Effector memory CD8-positive, alpha-beta T cell (primary cell): ENCODE measurements around the gene INPP4B.

Experiments used
- ATAC-seq: fragments of 150-1000 bp; cut with Tn5 transposase; replicated peaks from 2 replicates; pipeline ENCODE4 v1.10.0; 2021; ENCODE audit warnings: mild to moderate bottlenecking, moderate library complexity
- DNase-seq, 3 experiments: peaks; one replicate each; pipeline ENCODE4 v3.0.0; 2021
- H3K27ac Mint-ChIP-seq, 2 donors: one replicate each; pipeline ENCODE4 v1.8.0; 2022; ENCODE audit warnings: mild to moderate bottlenecking in 2 of 2, mixed read lengths in 2 of 2, moderate library complexity in 2 of 2
- H3K27me3 Mint-ChIP-seq, 2 donors: one replicate each; pipeline ENCODE4 v1.8.0; 2022; ENCODE audit warnings: mixed read lengths in 2 of 2
- H3K36me3 Mint-ChIP-seq: one replicate; pipeline ENCODE4 v1.8.0; 2022; ENCODE audit warnings: mild to moderate bottlenecking, moderate library complexity, mixed read lengths; ENCODE audit not compliant: insufficient read depth
- H3K4me1 Mint-ChIP-seq, 2 donors: one replicate each; pipeline ENCODE4 v1.8.0; 2022; ENCODE audit warnings: low read depth in 2 of 2, mixed read lengths in 2 of 2
- H3K4me3 Mint-ChIP-seq, 2 donors: one replicate each; pipeline ENCODE4 v1.8.0; 2022; ENCODE audit warnings: mild to moderate bottlenecking in 2 of 2, mixed read lengths in 2 of 2, moderate library complexity in 2 of 2
- H3K9me3 Mint-ChIP-seq, 2 donors: one replicate each; pipeline ENCODE4 v1.8.0; 2022; ENCODE audit warnings: mixed read lengths in 2 of 2

The INPP4B gene

GRCh38 chr4:142036795-142037583 lies 809.1 kb downstream of the INPP4B start:
- Mint-ChIP-seq H3K36me3 (peaks cover 2% of the 10 kb centered on the region), H3K4me1 (peaks cover 16 to 19% of the 10 kb centered on the region in 2 donors)

GRCh38 chr4:142035566-142035965 lies 810.5 kb downstream of the INPP4B start:
- H3K4me1 Mint-ChIP-seq: peaks cover 11 to 21% of the 10 kb centered on the region in 2 donors
- DNase-seq (no peak), ATAC-seq (no peak)
- peaks cover 2% of the 10 kb centered on the region for H3K36me3 Mint-ChIP-seq
- H3K4me3 Mint-ChIP-seq: no peak overlapping the region
- no peaks in the 10 kb centered on the region for H3K27me3 Mint-ChIP-seq
- H3K9me3 Mint-ChIP-seq: no peaks in the 10 kb centered on the region
- H3K27ac Mint-ChIP-seq: no peak overlapping the region

More at GRCh38 chr4:142036795-142037583, 809.1 kb downstream of the INPP4B start:
- Mint-ChIP-seq H3K4me3 (no peak overlapping the region), H3K9me3 (no peaks in the 10 kb centered on the region), H3K27me3 (no peaks in the 10 kb centered on the region), H3K27ac (peak overlapping the region in 1 of 2 donors; percentile 30)
- no peak for ATAC-seq
- DNase-seq: no peak

- no peaks in the 10 kb centered on the region for H3K27me3 Mint-ChIP-seq
- ATAC-seq: no peak
- H3K27ac Mint-ChIP-seq: peak overlapping the region in 1 of 2 donors; percentile 35
- H3K4me3 Mint-ChIP-seq: no peak overlapping the region
- no peaks in the 10 kb centered on the region for H3K9me3 Mint-ChIP-seq
- H3K4me1 Mint-ChIP-seq: peaks cover 4 to 18% of the 10 kb centered on the region in 2 donors
- H3K36me3 Mint-ChIP-seq: peaks cover 6% of the 10 kb centered on the region
- no peak for DNase-seq
Measured at GRCh38 chr4:142034101-142034500, 812.0 kb downstream of the INPP4B start.

- no peaks in the 10 kb centered on the region for H3K9me3 Mint-ChIP-seq
- H3K27ac Mint-ChIP-seq: peak overlapping the region in 1 of 2 donors; percentile 11
- H3K27me3 Mint-ChIP-seq: no peaks in the 10 kb centered on the region
- H3K4me3 Mint-ChIP-seq: no peak overlapping the region
- peaks cover 0 to 11% of the 10 kb centered on the region in 2 donors for H3K4me1 Mint-ChIP-seq
- peaks cover 15% of the 10 kb centered on the region for H3K36me3 Mint-ChIP-seq
- no peak for ATAC-seq
- DNase-seq: no peak
Measured at GRCh38 chr4:142030010-142030409, 816.1 kb downstream of the INPP4B start.

DNA sequence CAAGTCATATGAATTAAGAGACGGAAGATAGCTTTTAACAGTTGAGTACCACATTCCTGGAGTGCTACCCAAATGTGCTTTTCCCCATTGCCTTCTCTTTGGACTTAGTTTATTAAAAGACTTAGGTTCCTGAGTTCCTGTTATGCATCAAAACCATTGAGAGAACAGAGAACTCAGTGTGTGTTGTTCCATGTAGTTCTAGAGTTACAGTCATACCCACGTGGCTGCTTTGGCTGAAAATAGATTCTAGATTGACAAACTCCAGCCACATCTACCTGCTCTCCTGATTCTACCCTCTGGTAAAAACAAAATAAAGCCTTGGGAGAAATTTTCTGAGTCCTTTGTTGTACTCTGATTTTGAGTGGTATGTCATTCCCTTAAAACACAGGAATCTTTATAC lies 824.3 kb downstream of the INPP4B start:
- H3K36me3 Mint-ChIP-seq: no peaks in the 10 kb centered on the region
- H3K27me3 Mint-ChIP-seq: no peaks in the 10 kb centered on the region
- no peak overlapping the region for H3K4me3 Mint-ChIP-seq
- no peaks in the 10 kb centered on the region for H3K9me3 Mint-ChIP-seq
- DNase-seq: no peak
- H3K4me1 Mint-ChIP-seq: no peaks in the 10 kb centered on the region
- ATAC-seq: no peak
- no peak overlapping the region for H3K27ac Mint-ChIP-seq

DNA sequence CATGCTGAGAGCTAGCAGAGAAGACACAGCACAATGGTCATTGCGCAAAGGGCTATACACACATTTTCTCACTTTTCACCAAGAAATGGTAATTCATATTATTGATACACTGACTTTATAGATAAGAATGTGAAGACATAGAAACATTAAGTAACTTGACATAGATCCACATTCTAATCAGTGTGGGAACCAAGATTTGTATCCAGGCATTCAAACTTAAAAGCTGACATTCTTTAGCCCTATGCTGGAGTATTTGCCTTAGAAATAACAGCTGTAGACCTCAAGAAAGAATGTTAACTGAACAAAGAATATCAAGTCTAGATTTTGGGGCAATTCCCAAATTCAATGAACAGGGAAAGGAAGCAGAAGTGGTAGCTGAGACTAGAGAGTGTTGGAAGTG lies 824.9 kb downstream of the INPP4B start:
- Mint-ChIP-seq H3K36me3 (no peaks in the 10 kb centered on the region), H3K9me3 (no peaks in the 10 kb centered on the region), H3K4me3 (no peak overlapping the region), H3K27ac (no peak overlapping the region), H3K4me1 (no peaks in the 10 kb centered on the region), H3K27me3 (no peaks in the 10 kb centered on the region)
- no peak for ATAC-seq
- DNase-seq: no peak

GRCh38 chr4:142016031-142016430 lies 830.1 kb downstream of the INPP4B start:
- no peak for DNase-seq
- no peak for ATAC-seq
- Mint-ChIP-seq H3K27me3 (peaks cover 19 to 26% of the 10 kb centered on the region in 2 donors), H3K4me3 (no peak overlapping the region), H3K9me3 (no peaks in the 10 kb centered on the region), H3K4me1 (no peaks in the 10 kb centered on the region), H3K27ac (no peak overlapping the region), H3K36me3 (no peaks in the 10 kb centered on the region)

DNA sequence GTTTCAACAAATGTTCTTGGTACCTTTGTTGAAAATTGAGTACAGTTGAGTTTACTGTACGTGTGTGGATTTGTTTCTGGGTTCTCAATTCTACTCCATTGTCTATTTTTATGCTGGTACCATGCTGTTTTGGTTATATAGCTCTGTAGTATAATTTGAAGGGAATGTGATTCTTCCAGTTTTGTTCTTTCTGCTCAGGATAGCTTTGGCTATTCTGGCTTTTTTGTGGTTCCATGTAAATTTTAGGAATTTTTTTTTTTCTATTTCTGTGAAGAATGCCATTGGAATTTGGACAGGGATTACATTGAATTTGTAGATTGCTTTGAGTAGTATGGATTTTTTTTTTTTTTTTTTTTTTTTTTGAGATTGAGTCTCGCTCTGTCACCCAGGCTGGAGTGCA lies 836.4 kb downstream of the INPP4B start:
- H3K4me1 Mint-ChIP-seq: no peaks in the 10 kb centered on the region
- ATAC-seq (no peak), DNase-seq (no peak)
- H3K4me3 Mint-ChIP-seq: no peak overlapping the region
- H3K36me3 Mint-ChIP-seq: no peaks in the 10 kb centered on the region
- peaks cover 0 to 3% of the 10 kb centered on the region in 2 donors for H3K9me3 Mint-ChIP-seq
- H3K27ac Mint-ChIP-seq: no peak overlapping the region
- H3K27me3 Mint-ChIP-seq: peaks cover 29 to 30% of the 10 kb centered on the region in 2 donors

DNA sequence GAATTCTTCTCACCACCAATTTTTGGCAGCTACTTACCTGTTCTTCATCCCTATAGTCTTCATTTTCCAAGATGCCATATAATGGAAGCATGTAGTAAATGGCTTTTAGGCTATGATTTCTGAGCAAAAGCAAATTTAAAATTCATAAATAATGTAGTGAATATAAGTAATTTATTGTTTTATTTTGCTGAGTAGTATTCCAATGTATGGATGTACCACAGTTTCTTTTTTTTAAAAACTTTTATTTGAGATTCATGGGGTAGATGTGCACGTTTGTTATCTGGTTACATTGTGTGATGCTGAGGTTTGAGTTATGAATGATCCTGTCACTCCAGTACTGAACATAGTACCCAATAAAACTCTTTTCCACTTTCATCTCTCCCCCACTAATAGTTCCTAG lies 840.6 kb downstream of the INPP4B start:
- Mint-ChIP-seq H3K4me3 (no peak overlapping the region), H3K4me1 (no peaks in the 10 kb centered on the region), H3K27ac (no peak overlapping the region), H3K9me3 (peaks cover 0 to 3% of the 10 kb centered on the region in 2 donors), H3K27me3 (peaks cover 11 to 15% of the 10 kb centered on the region in 2 donors), H3K36me3 (no peaks in the 10 kb centered on the region)
- DNase-seq: no peak
- ATAC-seq: no peak

DNA sequence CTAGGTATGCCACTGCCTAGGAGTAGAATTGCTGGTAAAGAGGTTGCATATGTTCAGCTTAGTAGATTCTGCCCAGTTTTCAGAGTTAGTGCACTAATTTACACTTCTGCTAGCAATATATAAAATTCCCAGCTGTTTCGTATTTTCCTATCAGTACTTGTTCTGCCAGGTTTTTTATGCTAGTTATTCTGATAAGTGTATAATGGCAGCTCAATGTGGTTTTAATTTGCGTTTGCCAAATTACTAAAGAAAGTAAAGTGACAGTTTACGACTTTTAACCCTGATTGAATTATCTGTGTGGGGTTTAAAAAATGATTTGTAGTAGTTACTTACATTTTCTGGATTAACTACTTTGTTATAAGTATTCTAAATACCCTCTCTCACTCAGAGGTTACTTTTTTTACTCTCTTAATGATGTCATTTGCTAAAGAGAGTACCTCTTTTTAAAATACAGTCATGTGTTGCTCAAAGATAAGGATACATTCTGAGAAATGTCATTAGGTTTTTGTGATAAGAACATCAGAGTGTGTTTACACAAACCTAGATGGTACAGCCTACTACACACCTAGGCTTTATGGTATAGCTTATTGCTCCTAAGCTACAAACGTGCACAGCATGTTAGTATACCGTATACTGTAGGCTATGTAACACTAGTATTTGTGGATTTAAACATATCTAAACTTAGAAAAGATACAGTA lies 846.5 kb downstream of the INPP4B start:
- Mint-ChIP-seq H3K9me3 (peaks cover 0 to 3% of the 10 kb centered on the region in 2 donors), H3K36me3 (no peaks in the 10 kb centered on the region), H3K27me3 (peaks cover 17 to 26% of the 10 kb centered on the region in 2 donors), H3K4me1 (no peaks in the 10 kb centered on the region), H3K4me3 (no peak overlapping the region), H3K27ac (no peak overlapping the region)
- no peak for ATAC-seq
- no peak for DNase-seq

DNA sequence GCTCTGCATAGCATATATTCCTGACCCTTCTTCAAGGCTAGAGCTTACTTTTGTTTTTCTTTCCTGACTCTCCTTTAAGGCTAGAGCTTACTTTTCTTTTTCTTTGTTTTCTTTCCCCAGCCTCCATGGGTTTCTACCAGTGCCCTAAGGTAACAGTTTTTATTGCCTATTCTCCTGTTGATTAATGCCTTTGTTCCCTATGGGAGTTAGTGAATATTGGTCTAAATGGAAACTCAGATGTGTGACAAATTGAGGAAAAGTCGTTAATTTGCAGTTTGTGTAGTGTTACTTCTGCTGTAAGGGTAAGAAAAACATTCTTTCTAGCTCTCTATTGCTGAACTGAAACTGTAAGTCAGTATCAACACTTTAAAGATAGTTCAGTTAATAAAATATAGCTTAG lies 851.0 kb downstream of the INPP4B start:
- Mint-ChIP-seq H3K36me3 (no peaks in the 10 kb centered on the region), H3K27ac (no peak overlapping the region), H3K27me3 (peaks cover 15% of the 10 kb centered on the region in 2 donors), H3K4me3 (no peak overlapping the region), H3K4me1 (no peaks in the 10 kb centered on the region), H3K9me3 (peaks cover 3% of the 10 kb centered on the region in 2 donors)
- ATAC-seq (no peak), DNase-seq (no peak)

- DNase-seq (no peak), ATAC-seq (no peak)
- Mint-ChIP-seq H3K9me3 (no peaks in the 10 kb centered on the region), H3K4me1 (no peaks in the 10 kb centered on the region), H3K27ac (no peak overlapping the region), H3K36me3 (no peaks in the 10 kb centered on the region), H3K27me3 (peaks cover 11 to 16% of the 10 kb centered on the region in 2 donors), H3K4me3 (no peak overlapping the region)
Measured at GRCh38 chr4:141977433-141977832, 868.7 kb downstream of the INPP4B start.
